Cardiac muscle cell (in vitro differentiated cells and primary cell): Measurements from ENCODE around the gene DLGAP4. TPM values are rescaled to one million over a fixed set of nuclear protein-coding genes. Genes with fewer than 3 reads are reported as not detected.
A peak's percentile ranks its signal among the peaks of the same experiment; 100 is the strongest.
"Not testable (repeated sequence)": the region's sequence is repeated elsewhere in the genome, so short reads cannot be mapped to it uniquely, and the experiment has no call there.

Experiments used
- DNase-seq, 2 donors: peaks; one replicate each; pipeline versions ENCODE4 v3.0.0 to v3.0.0-alpha.2; 2010 to 2017; ENCODE audit warnings: low read depth in 1 of 2, low spot score in 1 of 2
- H3K27ac ChIP-seq: fragments of 200-600 bp; sonication (generic); 2 replicates; pipeline ENCODE4 v1.5.1; 2016
- H3K27me3 ChIP-seq: fragments of 200-600 bp; sonication (generic); 2 replicates; pipeline ENCODE4 v1.6.0; 2016; ENCODE audit warnings: control low read depth
- H3K36me3 ChIP-seq: fragments of 200-600 bp; sonication (generic); 2 replicates; pipeline ENCODE4 v1.5.1; 2016; ENCODE audit warnings: control low read depth
- H3K4me1 ChIP-seq: fragments of 200-600 bp; sonication (generic); 2 replicates; pipeline ENCODE4 v1.8.1; 2017; ENCODE audit warnings: low read depth, mild to moderate bottlenecking, mixed run types
- H3K4me3 ChIP-seq: fragments of 200-600 bp; sonication (generic); 2 replicates; pipeline ENCODE4 v1.5.1; 2016; ENCODE audit warnings: mild to moderate bottlenecking
- H3K9me3 ChIP-seq: fragments of 200-600 bp; sonication (generic); 2 replicates; pipeline ENCODE4 v1.5.1; 2017; ENCODE audit warnings: low read depth, mild to moderate bottlenecking, control low read depth
- polyA plus RNA-seq: library from polyadenylated mRNA; unstranded; fragments of >200 nt; fragmentation: Nextera tagmentation; extraction: Ambion mirVana; gene quantifications from 2 replicates; pipeline ENCODE4 v1.2.1, GENCODE V29; 2016
- total RNA-seq: library from RNA; depleted of rRNA; stranded (reverse); fragments of >200 nt; gene quantifications from 2 replicates; pipeline ENCODE4 v1.2.3, GENCODE V29; 2016
- TF ChIP-seq, protein P1 (sequence below): IDR thresholded peaks from 2 replicates; pipeline ENCODE4 v1.5.1; 2012; ENCODE audit warnings: low read depth, mild to moderate bottlenecking, low read length

The DLGAP4 gene
- total and polyA plus RNA-seq, 2 experiments from 2014 or later: 45.7 to 51.6 TPM

DNA sequence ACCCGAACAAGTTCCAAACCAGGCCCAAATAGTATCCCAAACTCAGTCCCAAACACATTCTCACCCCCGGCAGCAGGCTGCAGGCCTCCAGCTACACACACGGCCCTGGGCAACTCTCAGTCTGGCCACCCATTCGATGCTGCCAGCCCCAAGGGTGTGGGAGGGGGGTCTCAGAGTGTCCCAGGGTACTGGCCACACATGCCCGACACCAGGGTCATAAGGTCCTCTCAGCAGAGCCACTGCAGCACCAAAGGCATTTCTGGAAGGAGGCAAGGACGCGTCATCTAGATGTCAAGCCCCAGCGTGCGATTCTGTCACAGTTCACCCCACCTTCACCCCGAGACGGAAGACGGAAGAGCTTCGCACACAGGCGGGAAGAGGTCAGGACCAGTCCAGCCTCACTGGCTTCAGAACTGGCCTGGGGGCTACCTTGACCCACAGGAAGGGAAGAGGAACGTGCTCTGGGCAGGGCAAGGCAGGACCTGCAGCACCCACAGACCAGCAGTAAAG lies 244.7 kb downstream of the DLGAP4 start:
- Histone ChIP-seq H3K27me3 (no peaks in the 10 kb centered on the region), H3K27ac (peak overlapping the region; percentile 86), H3K4me3 (no peak overlapping the region), H3K4me1 (no peaks in the 10 kb centered on the region), H3K9me3 (no peaks in the 10 kb centered on the region), H3K36me3 (peaks cover 25% of the 10 kb centered on the region)
- peak in 1 of 2 donors; percentile 35 for DNase-seq
- TF ChIP-seq, protein P1, sequence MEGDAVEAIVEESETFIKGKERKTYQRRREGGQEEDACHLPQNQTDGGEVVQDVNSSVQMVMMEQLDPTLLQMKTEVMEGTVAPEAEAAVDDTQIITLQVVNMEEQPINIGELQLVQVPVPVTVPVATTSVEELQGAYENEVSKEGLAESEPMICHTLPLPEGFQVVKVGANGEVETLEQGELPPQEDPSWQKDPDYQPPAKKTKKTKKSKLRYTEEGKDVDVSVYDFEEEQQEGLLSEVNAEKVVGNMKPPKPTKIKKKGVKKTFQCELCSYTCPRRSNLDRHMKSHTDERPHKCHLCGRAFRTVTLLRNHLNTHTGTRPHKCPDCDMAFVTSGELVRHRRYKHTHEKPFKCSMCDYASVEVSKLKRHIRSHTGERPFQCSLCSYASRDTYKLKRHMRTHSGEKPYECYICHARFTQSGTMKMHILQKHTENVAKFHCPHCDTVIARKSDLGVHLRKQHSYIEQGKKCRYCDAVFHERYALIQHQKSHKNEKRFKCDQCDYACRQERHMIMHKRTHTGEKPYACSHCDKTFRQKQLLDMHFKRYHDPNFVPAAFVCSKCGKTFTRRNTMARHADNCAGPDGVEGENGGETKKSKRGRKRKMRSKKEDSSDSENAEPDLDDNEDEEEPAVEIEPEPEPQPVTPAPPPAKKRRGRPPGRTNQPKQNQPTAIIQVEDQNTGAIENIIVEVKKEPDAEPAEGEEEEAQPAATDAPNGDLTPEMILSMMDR: no peak

DNA sequence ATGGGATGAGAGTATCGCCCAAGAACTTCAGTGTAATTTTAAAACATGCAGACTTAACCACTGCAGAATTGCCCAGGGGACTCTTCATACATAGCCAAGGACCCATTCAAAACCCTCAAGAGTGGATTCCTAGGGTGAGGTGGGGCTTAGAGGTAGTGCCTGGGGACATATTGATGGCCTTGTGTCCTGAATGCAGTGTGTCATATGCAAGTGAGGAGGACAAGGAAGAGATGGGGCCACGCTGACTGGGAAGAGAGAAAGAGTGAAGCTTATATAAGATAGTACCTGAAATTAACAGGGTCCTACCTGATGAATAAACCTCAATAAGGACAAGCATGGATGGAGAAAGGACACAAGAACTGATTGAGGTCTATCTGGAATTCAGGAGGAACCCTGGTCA lies 249.1 kb downstream of the DLGAP4 start:
- no peak overlapping the region for H3K27ac ChIP-seq
- no peaks in the 10 kb centered on the region for H3K36me3 ChIP-seq
- no peaks in the 10 kb centered on the region for H3K9me3 ChIP-seq
- DNase-seq: no peak
- no peak overlapping the region for H3K4me3 ChIP-seq
- TF ChIP-seq, protein P1: no peak
- H3K4me1 ChIP-seq: no peaks in the 10 kb centered on the region
- no peaks in the 10 kb centered on the region for H3K27me3 ChIP-seq

DNA sequence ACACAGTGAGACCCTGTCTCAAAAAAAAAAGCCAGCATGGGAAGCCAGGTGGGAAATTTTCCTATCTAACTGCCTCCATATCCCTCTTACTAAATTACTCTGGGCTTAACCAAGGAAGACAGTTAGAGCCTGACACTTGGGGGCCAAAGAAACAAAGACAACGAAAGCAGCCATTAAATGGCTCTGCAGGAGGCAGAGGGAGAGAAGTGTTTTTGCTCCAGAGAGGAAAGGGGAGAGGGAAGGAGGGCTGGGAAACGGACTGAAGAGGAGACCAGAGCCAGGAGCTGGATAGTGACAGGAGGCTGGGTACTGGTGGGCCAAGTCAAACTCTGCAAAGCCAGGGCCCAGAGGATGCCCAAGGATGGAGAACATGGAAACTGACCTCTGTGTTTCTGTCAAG lies 256.6 kb downstream of the DLGAP4 start:
- DNase-seq: no peak
- Histone ChIP-seq H3K9me3 (no peaks in the 10 kb centered on the region), H3K27ac (no peak overlapping the region), H3K4me3 (no peak overlapping the region), H3K36me3 (no peaks in the 10 kb centered on the region), H3K4me1 (no peaks in the 10 kb centered on the region), H3K27me3 (no peaks in the 10 kb centered on the region)
- TF ChIP-seq, protein P1: no peak

DNA sequence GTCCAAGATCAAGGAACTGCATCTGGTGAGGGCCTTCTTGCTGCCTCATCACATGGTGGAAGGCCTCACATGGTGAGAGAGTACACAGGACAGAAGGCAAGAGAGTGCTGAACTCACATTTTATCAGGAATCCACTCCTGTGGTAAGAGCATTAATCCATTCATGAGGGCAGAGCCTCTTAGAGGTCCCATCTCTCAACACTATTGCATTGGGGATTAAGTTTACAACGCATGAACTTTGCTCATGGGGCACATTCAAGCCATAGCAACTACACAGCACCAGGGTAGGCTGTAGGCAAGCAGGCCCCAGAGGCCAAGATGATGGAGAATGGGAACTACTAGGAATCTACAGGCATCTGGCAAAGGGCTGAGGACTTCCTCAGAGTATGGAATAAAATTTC lies 257.2 kb downstream of the DLGAP4 start:
- TF ChIP-seq, protein P1: no peak
- H3K36me3 ChIP-seq: no peaks in the 10 kb centered on the region
- no peaks in the 10 kb centered on the region for H3K9me3 ChIP-seq
- no peaks in the 10 kb centered on the region for H3K27me3 ChIP-seq
- no peak overlapping the region for H3K4me3 ChIP-seq
- H3K4me1 ChIP-seq: no peaks in the 10 kb centered on the region
- DNase-seq: no peak
- H3K27ac ChIP-seq: no peak overlapping the region

DNA sequence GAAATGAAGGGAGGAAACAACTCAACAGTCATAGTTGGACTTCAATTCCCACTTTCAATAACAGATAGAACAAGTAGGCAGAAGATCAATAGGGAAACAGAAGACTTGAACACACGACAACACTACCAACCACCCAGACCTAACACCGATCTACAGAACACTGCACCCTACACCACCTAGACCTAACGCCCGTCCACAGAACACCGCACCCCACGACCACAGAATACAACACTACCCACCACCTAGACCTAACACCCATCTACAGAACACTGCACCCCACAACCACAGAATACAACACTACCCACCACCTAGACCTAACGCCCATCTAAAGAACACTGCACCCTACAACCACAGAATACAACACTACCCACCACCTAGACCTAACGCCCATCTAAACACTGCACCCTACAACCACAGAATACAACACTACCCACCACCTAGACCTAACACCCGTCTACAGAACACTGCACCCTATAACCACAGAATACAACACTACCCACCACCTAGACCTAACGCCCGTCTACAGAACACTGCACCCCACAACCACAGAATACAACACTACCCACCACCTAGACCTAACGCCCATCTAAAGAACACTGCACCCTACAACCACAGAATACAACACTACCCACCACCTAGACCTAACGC lies 258.1 kb downstream of the DLGAP4 start:
- H3K9me3 ChIP-seq: not testable (repeated sequence)

DNA sequence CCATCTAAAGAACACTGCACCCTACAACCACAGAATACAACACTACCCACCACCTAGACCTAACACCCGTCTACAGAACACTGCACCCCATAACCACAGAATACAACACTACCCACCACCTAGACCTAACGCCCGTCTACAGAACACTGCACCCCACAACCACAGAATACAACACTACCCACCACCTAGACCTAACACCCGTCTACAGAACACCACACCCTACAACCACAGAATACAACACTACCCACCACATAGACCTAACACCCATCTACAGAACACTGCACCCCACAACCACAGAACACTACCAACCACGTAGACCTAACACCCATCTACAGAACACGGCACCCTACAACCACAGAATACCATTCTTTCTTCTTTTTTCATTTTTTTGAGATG lies 258.6 kb downstream of the DLGAP4 start:
- H3K27me3 ChIP-seq, H3K9me3 ChIP-seq, H3K27ac ChIP-seq, H3K4me3 ChIP-seq, H3K4me1 ChIP-seq, DNase-seq, H3K36me3 ChIP-seq: not testable (repeated sequence)

More for the DNA sequence above, 258.1 kb downstream of the DLGAP4 start:
- not testable (repeated sequence) for H3K36me3 ChIP-seq, H3K27me3 ChIP-seq, DNase-seq, H3K4me1 ChIP-seq, H3K4me3 ChIP-seq, H3K27ac ChIP-seq

DNA sequence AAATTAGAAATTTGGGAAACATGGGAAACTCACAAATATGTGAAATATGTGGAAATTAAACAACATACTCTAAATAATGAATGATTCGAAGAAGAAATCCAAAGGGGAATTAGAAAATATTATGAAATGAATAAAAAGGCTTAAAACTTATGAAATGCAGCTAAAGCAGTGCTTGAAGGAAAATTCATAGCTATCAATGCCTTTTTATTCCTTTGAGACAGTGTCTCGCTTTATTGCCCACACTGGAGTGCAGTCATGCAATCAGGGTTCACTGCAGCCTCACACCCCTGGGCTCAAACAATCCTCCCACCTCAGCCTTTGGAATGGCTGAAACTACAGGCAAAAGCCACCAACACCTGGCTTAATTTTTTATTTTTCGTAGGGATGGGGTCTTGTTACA lies 259.4 kb downstream of the DLGAP4 start:
- Histone ChIP-seq H3K4me1 (no peaks in the 10 kb centered on the region), H3K9me3 (no peaks in the 10 kb centered on the region), H3K27me3 (no peaks in the 10 kb centered on the region), H3K27ac (no peak overlapping the region), H3K36me3 (no peaks in the 10 kb centered on the region), H3K4me3 (no peak overlapping the region)
- DNase-seq: no peak
- TF ChIP-seq, protein P1: no peak
